Tibial artery (tissue), 4 donors: ENCODE results near the gene BMI1.

Experiments
- DNase-seq, 2 donors: peaks; one replicate each; pipeline ENCODE4 v3.0.0-alpha.2; 2019
- H3K27ac ChIP-seq, 2 donors: fragments of 200-600 bp; sonication (generic) in 1 of 2; 1 replicate in 1 of 2; 2 replicates in 1 of 2; pipeline ENCODE4 v1.5.1; 2018 to 2019; ENCODE audit warnings: mild to moderate bottlenecking in 1 of 2
- H3K27me3 ChIP-seq, 2 donors: fragments of 200-600 bp; sonication (generic) in 1 of 2; one replicate each; pipeline versions ENCODE4 v1.5.1 to v1.6.0; 2016 to 2019
- H3K36me3 ChIP-seq, 3 donors: fragments of 200-600 bp; sonication (generic) in 2 of 3; one replicate each; pipeline ENCODE4 v1.5.1; 2016 to 2019; ENCODE audit warnings: mild to moderate bottlenecking in 2 of 3
- H3K4me1 ChIP-seq, 4 donors: fragments of 200-600 bp; sonication (generic) in 2 of 4; 1 replicate in 3 of 4; 2 replicates in 1 of 4; pipeline ENCODE4 v1.5.1; 2016 to 2019
- H3K4me3 ChIP-seq, 2 donors: fragments of 200-600 bp; sonication (generic) in 1 of 2; 1 replicate in 1 of 2; 2 replicates in 1 of 2; pipeline ENCODE4 v1.5.1; 2018 to 2019; ENCODE audit warnings: mild to moderate bottlenecking in 2 of 2
- H3K9me3 ChIP-seq, 3 donors: fragments of 200-600 bp; sonication (generic) in 1 of 3; one replicate each; pipeline ENCODE4 v1.5.1; 2016 to 2019
- CTCF ChIP-seq, 2 experiments: fragments of 200-600 bp in 1 of 2; fragments of 450-650 bp in 1 of 2; IDR thresholded peaks; one replicate each; pipeline ENCODE4 v1.5.1; 2017 to 2019; ENCODE audit warnings: antibody characterized with exemption in 2 of 2, mild to moderate bottlenecking in 1 of 2, moderate library complexity in 1 of 2
- intact Hi-C: fragments of 100-400 bp; cut with DNase I; formaldehyde crosslinking; loops from one replicate; pipeline ENCODE4 v1.15.0; 2023; ENCODE audit warnings: low total_unique reads

Gene BMI1

GRCh38 chr10:22366771-22367170 is 45.9 kb downstream of the BMI1 start:
- Histone ChIP-seq H3K27ac (no peak overlapping the region), H3K4me1 (no peaks in the 10 kb centered on the region), H3K36me3 (no peaks in the 10 kb centered on the region), H3K9me3 (no peaks in the 10 kb centered on the region), H3K4me3 (no peak overlapping the region), H3K27me3 (peaks cover 0 to 13% of the 10 kb centered on the region in 2 donors)
- intact Hi-C loops = no loop called here
- DNase-seq = no peak
- TF ChIP-seq CTCF (IDR thresholded peaks at IDR 0.05) = no peak

- DNase-seq = no peak
- intact Hi-C loops = no loop called here
- Histone ChIP-seq H3K27me3 (peaks cover 0 to 12% of the 10 kb centered on the region in 2 donors), H3K4me1 (no peaks in the 10 kb centered on the region), H3K4me3 (no peak overlapping the region), H3K9me3 (no peaks in the 10 kb centered on the region), H3K36me3 (no peaks in the 10 kb centered on the region), H3K27ac (no peak overlapping the region)
- no peak for TF ChIP-seq CTCF (IDR thresholded peaks at IDR 0.05)
These were observed 46.6 kb downstream of the BMI1 start for GRCh38 chr10:22367471-22367870.

GRCh38 chr10:22368402-22368801 is 47.5 kb downstream of the BMI1 start:
- intact Hi-C loops = no loop called here
- no peaks in the 10 kb centered on the region for H3K4me1 ChIP-seq
- no peaks in the 10 kb centered on the region for H3K36me3 ChIP-seq
- TF ChIP-seq CTCF (IDR thresholded peaks at IDR 0.05) = no peak
- DNase-seq = no peak
- no peaks in the 10 kb centered on the region for H3K9me3 ChIP-seq
- H3K27me3 ChIP-seq = peaks cover 0 to 7% of the 10 kb centered on the region in 2 donors
- no peak overlapping the region for H3K27ac ChIP-seq
- no peak overlapping the region for H3K4me3 ChIP-seq

- peaks cover 0 to 7% of the 10 kb centered on the region in 2 donors for H3K27me3 ChIP-seq
- no peaks in the 10 kb centered on the region for H3K36me3 ChIP-seq
- no peak for DNase-seq
- TF ChIP-seq CTCF (IDR thresholded peaks at IDR 0.05) = no peak
- H3K4me1 ChIP-seq = no peaks in the 10 kb centered on the region
- no peaks in the 10 kb centered on the region for H3K9me3 ChIP-seq
- H3K4me3 ChIP-seq = no peak overlapping the region
- intact Hi-C loops = no loop called here
- no peak overlapping the region for H3K27ac ChIP-seq
These were observed 48.1 kb downstream of the BMI1 start for GRCh38 chr10:22368981-22369380.

GRCh38 chr10:22369434-22370072 is 48.7 kb downstream of the BMI1 start:
- Histone ChIP-seq H3K27ac (no peak overlapping the region), H3K36me3 (no peaks in the 10 kb centered on the region), H3K4me3 (no peak overlapping the region), H3K27me3 (peaks cover 0 to 7% of the 10 kb centered on the region in 2 donors), H3K9me3 (no peaks in the 10 kb centered on the region), H3K4me1 (no peaks in the 10 kb centered on the region)
- intact Hi-C loops = no loop called here
- no peak for DNase-seq
- no peak for TF ChIP-seq CTCF (IDR thresholded peaks at IDR 0.05)

- Histone ChIP-seq H3K9me3 (no peaks in the 10 kb centered on the region), H3K36me3 (no peaks in the 10 kb centered on the region), H3K27me3 (peaks cover 0 to 7% of the 10 kb centered on the region in 2 donors), H3K4me3 (no peak overlapping the region), H3K4me1 (no peaks in the 10 kb centered on the region), H3K27ac (no peak overlapping the region)
- intact Hi-C loops = no loop called here
- no peak for DNase-seq
- no peak for TF ChIP-seq CTCF (IDR thresholded peaks at IDR 0.05)
These were observed 49.4 kb downstream of the BMI1 start for GRCh38 chr10:22370320-22370719.
